GM19328 (cell line): ENCODE data around the gene CASP8.

ENCODE experiments used
- ATAC-seq: cut with Tn5 transposase; IDR thresholded peaks from one replicate; pipeline ENCODE4 v1.9.1; 2021; ENCODE audit warnings: mild to moderate bottlenecking, moderate library complexity; ENCODE audit not compliant: unreplicated experiment

The CASP8 gene

GRCh38 chr2:201329409-201329808 lies 69.1 kb downstream of the CASP8 start:
- no peak for ATAC-seq
